ENCODE data around the gene PCSK4.

PCSK4 gene

GRCh38 chr19:1449467-1450442 lies 40.4 kb downstream of the PCSK4 start, which contains the start of gene APC2 (continued):
- TF ChIP-seq, protein P1, sequence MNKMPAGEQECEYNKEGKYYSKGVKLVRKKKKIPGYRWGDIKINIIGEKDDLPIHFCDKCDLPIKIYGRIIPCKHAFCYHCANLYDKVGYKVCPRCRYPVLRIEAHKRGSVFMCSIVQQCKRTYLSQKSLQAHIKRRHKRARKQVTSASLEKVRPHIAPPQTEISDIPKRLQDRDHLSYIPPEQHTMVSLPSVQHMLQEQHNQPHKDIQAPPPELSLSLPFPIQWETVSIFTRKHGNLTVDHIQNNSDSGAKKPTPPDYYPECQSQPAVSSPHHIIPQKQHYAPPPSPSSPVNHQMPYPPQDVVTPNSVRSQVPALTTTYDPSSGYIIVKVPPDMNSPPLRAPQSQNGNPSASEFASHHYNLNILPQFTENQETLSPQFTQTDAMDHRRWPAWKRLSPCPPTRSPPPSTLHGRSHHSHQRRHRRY (tag by site-specific recombination; IDR thresholded peaks at IDR 0.05) = no peak
- TF ChIP-seq ZNF830 (tag by site-specific recombination; IDR thresholded peaks at IDR 0.05; ENCODE audit: low read depth) (no peak), PRDM4 (tag by site-specific recombination; IDR thresholded peaks at IDR 0.05) (no peak), SCRT1 (tag by site-specific recombination; IDR thresholded peaks at IDR 0.05; ENCODE audit: borderline replicate concordance) (no peak), GLI4 (tag by site-specific recombination; IDR thresholded peaks at IDR 0.05) (no peak), ZNF792 (tag by site-specific recombination; IDR thresholded peaks at IDR 0.05) (no peak), ZEB2 (tag by site-specific recombination; IDR thresholded peaks at IDR 0.05) (0 out of 2 replicates have a peak, but pooled peaks have one; percentile 39), ZNF184 (tag by site-specific recombination; IDR thresholded peaks at IDR 0.05) (no peak), ZNF510 (tag by site-specific recombination; IDR thresholded peaks at IDR 0.05; ENCODE audit: insufficient replicate concordance) (no peak), ZNF37A (tag by site-specific recombination; IDR thresholded peaks at IDR 0.05) (no peak), ZNF324 (tag by site-specific recombination; IDR thresholded peaks at IDR 0.05) (no peak), REST (tag by site-specific recombination; IDR thresholded peaks at IDR 0.05) (no peak), IKZF3 (tag by site-specific recombination; IDR thresholded peaks at IDR 0.05) (no peak), YY1 (tag by site-specific recombination; IDR thresholded peaks at IDR 0.05) (no peak), ZNF488 (tag by site-specific recombination; IDR thresholded peaks at IDR 0.05) (no peak), ZSCAN5A (tag by site-specific recombination; IDR thresholded peaks at IDR 0.05) (no peak)
- TF ChIP-seq, protein P2, sequence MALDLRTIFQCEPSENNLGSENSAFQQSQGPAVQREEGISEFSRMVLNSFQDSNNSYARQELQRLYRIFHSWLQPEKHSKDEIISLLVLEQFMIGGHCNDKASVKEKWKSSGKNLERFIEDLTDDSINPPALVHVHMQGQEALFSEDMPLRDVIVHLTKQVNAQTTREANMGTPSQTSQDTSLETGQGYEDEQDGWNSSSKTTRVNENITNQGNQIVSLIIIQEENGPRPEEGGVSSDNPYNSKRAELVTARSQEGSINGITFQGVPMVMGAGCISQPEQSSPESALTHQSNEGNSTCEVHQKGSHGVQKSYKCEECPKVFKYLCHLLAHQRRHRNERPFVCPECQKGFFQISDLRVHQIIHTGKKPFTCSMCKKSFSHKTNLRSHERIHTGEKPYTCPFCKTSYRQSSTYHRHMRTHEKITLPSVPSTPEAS (tag by site-specific recombination; IDR thresholded peaks at IDR 0.05) = no peak
- TF ChIP-seq, protein P3, sequence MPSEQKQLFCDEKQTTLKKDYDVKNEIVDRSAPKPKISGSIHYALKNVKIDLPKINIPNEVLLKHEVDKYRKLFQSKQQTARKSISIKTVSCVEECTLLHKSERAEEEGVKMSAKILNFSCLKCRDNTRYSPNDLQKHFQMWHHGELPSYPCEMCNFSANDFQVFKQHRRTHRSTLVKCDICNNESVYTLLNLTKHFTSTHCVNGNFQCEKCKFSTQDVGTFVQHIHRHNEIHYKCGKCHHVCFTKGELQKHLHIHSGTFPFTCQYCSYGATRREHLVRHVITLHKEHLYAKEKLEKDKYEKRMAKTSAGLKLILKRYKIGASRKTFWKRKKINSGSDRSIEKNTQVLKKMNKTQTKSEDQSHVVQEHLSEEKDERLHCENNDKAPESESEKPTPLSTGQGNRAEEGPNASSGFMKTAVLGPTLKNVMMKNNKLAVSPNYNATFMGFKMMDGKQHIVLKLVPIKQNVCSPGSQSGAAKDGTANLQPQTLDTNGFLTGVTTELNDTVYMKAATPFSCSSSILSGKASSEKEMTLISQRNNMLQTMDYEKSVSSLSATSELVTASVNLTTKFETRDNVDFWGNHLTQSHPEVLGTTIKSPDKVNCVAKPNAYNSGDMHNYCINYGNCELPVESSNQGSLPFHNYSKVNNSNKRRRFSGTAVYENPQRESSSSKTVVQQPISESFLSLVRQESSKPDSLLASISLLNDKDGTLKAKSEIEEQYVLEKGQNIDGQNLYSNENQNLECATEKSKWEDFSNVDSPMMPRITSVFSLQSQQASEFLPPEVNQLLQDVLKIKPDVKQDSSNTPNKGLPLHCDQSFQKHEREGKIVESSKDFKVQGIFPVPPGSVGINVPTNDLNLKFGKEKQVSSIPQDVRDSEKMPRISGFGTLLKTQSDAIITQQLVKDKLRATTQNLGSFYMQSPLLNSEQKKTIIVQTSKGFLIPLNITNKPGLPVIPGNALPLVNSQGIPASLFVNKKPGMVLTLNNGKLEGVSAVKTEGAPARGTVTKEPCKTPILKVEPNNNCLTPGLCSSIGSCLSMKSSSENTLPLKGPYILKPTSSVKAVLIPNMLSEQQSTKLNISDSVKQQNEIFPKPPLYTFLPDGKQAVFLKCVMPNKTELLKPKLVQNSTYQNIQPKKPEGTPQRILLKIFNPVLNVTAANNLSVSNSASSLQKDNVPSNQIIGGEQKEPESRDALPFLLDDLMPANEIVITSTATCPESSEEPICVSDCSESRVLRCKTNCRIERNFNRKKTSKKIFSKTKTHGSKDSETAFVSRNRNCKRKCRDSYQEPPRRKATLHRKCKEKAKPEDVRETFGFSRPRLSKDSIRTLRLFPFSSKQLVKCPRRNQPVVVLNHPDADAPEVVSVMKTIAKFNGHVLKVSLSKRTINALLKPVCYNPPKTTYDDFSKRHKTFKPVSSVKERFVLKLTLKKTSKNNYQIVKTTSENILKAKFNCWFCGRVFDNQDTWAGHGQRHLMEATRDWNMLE (tag by site-specific recombination; conservative IDR thresholded peaks at IDR 0.05; ENCODE audit: low read depth) = no peak
- TF ChIP-seq, protein P4, sequence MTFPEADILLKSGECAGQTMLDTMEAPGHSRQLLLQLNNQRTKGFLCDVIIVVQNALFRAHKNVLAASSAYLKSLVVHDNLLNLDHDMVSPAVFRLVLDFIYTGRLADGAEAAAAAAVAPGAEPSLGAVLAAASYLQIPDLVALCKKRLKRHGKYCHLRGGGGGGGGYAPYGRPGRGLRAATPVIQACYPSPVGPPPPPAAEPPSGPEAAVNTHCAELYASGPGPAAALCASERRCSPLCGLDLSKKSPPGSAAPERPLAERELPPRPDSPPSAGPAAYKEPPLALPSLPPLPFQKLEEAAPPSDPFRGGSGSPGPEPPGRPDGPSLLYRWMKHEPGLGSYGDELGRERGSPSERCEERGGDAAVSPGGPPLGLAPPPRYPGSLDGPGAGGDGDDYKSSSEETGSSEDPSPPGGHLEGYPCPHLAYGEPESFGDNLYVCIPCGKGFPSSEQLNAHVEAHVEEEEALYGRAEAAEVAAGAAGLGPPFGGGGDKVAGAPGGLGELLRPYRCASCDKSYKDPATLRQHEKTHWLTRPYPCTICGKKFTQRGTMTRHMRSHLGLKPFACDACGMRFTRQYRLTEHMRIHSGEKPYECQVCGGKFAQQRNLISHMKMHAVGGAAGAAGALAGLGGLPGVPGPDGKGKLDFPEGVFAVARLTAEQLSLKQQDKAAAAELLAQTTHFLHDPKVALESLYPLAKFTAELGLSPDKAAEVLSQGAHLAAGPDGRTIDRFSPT (tag by site-specific recombination; IDR thresholded peaks at IDR 0.05) = no peak

Data from HEK293 (cell line).